GM12878 (cell line): ENCODE measurements around the gene FZD10. TPM values are rescaled to one million over a fixed set of nuclear protein-coding genes. Genes with fewer than 3 reads are reported as not detected.

ENCODE experiments used
- ATAC-seq: fragments of 200-7000 bp; cut with Tn5 transposase; 3 replicates; pipeline ENCODE4 v1.9.1; 2020; ENCODE audit warnings: mild to moderate bottlenecking, moderate library complexity
- BruUV-seq: library from RNA; stranded (reverse); fragments of 400-500 nt; replicated peaks from 2 replicates; lab custom pipeline; 2021; lab: Mats Ljungman, UMichigan
- CTCF ChIA-PET: fragments of 300-600 bp; sonication (Branson Sonifier 250); formaldehyde crosslinking; extraction: SDS; loops from one replicate; lab custom pipeline; 2021; ENCODE audit warnings: inconsistent platforms; lab: Yijun Ruan, JAX
- POLR2A ChIA-PET: fragments of 350-600 bp; formaldehyde crosslinking; extraction: SDS; loops from one replicate; lab custom pipeline; 2021; ENCODE audit warnings: inconsistent platforms; lab: Charles Lee
- RAD21 ChIA-PET: fragments of 300-600 bp; sonication (Branson Sonifier 250); formaldehyde crosslinking; loops from one replicate; lab custom pipeline; 2023; ENCODE audit warnings: antibody characterized with exemption; ENCODE audit not compliant: unreplicated experiment; lab: Charles Lee
- SMC1A ChIA-PET: fragments of 300-600 bp; sonication (Branson Sonifier 250); formaldehyde crosslinking; loops from one replicate; lab custom pipeline; 2023; ENCODE audit not compliant: unreplicated experiment, uncharacterized antibody; lab: Charles Lee
- DNase-seq: peaks from one replicate; pipeline ENCODE4 v3.0.0-alpha.2; 2011; ENCODE audit warnings: low read depth, low spot score
- FAIRE-seq: peaks from 3 replicates; lab custom pipeline; 2011; peaks lifted over from hg19 to GRCh38; lab: Jason Lieb, UNC
- H2AFZ ChIP-seq: 2 replicates; pipeline ENCODE4 v1.6.0; 2011; ENCODE audit warnings: low read depth, low read length, control low read depth; ENCODE audit not compliant: control insufficient read depth
- H3K27ac ChIP-seq: 2 replicates; pipeline ENCODE4 v1.5.1; 2011; ENCODE audit warnings: control low read depth; ENCODE audit not compliant: control insufficient read depth, insufficient read depth
- H3K27me3 ChIP-seq, 2 experiments: replicated peaks in 1 of 2; 2 replicates each; pipeline versions ENCODE4 v1.6.0 to v1.6.1; 2011; ENCODE audit warnings: low read length in 1 of 2; ENCODE audit not compliant: control insufficient read depth in 2 of 2, insufficient read depth in 2 of 2
- H3K36me3 ChIP-seq, 2 experiments: 2 replicates each; pipeline ENCODE4 v1.5.1; 2011; ENCODE audit warnings: low read length in 1 of 2; ENCODE audit not compliant: control insufficient read depth in 2 of 2, insufficient read depth in 2 of 2
- H3K4me1 ChIP-seq: 2 replicates; pipeline ENCODE4 v1.6.1; 2011; ENCODE audit warnings: mild to moderate bottlenecking, low read length, moderate library complexity, mixed read lengths; ENCODE audit not compliant: control insufficient read depth, insufficient read depth
- H3K4me2 ChIP-seq: 2 replicates; pipeline ENCODE4 v1.6.0; 2011; ENCODE audit warnings: control low read depth; ENCODE audit not compliant: control insufficient read depth, insufficient read depth
- H3K4me3 ChIP-seq: fragments of 200-600 bp; sonication (generic); 2 replicates; pipeline ENCODE4 v1.5.1; 2016
- H3K79me2 ChIP-seq: 2 replicates; pipeline ENCODE4 v1.6.0; 2011; ENCODE audit warnings: low read length; ENCODE audit not compliant: control insufficient read depth, insufficient read depth
- H3K9ac ChIP-seq: 2 replicates; pipeline ENCODE4 v1.8.0; 2011; ENCODE audit warnings: low read length, control low read depth, mixed read lengths; ENCODE audit not compliant: control insufficient read depth, insufficient read depth
- H3K9me3 ChIP-seq: replicated peaks from 3 replicates; pipeline ENCODE4 v1.5.1; 2011; ENCODE audit warnings: mild to moderate bottlenecking, low read length; ENCODE audit not compliant: control insufficient read depth, insufficient read depth
- H4K20me1 ChIP-seq: 2 replicates; pipeline ENCODE4 v1.6.0; 2011; ENCODE audit not compliant: control insufficient read depth, insufficient read depth
- ASH2L ChIP-seq: fragments of 300-600, 200-600 bp; sonication (generic); IDR thresholded peaks from 2 replicates; pipeline ENCODE4 v1.6.1; 2017; ENCODE audit warnings: low read depth, mild to moderate bottlenecking, borderline replicate concordance
- CREB1 ChIP-seq: IDR thresholded peaks from 2 replicates; pipeline ENCODE4 v1.6.1; 2012; ENCODE audit warnings: low read depth, mild to moderate bottlenecking, inconsistent platforms
- EED ChIP-seq: sonication (generic); IDR thresholded peaks from 2 replicates; pipeline ENCODE4 v1.6.1; 2016; ENCODE audit warnings: antibody characterized with exemption, low read depth
- GATAD2B ChIP-seq: fragments of 450-650 bp; conservative IDR thresholded peaks from 2 replicates; pipeline ENCODE4 v1.6.1; 2017; ENCODE audit warnings: low read depth, mild to moderate bottlenecking, moderate library complexity
- HDAC2 ChIP-seq: fragments of 200-600 bp; sonication (generic); IDR thresholded peaks from 2 replicates; pipeline ENCODE4 v1.6.1; 2017
- IKZF1 ChIP-seq: fragments of 450-650 bp; conservative IDR thresholded peaks from 2 replicates; pipeline ENCODE4 v1.6.1; 2017; ENCODE audit warnings: antibody characterized with exemption, mild to moderate bottlenecking
- MXI1 ChIP-seq: fragments of 150-350 bp; IDR thresholded peaks from 2 replicates; pipeline ENCODE4 v1.6.1; 2011; ENCODE audit warnings: low read depth, mild to moderate bottlenecking, inconsistent platforms, low read length, improper control_type of control experiment
- NFIC ChIP-seq: IDR thresholded peaks from 2 replicates; pipeline ENCODE4 v1.6.1; 2012; ENCODE audit warnings: low read depth, mild to moderate bottlenecking, inconsistent platforms, low read length, moderate library complexity
- NFXL1 ChIP-seq: fragments of 450-650 bp; IDR thresholded peaks from 2 replicates; pipeline ENCODE4 v1.6.1; 2017; ENCODE audit warnings: antibody characterized with exemption, mild to moderate bottlenecking, borderline replicate concordance
- POLR2A ChIP-seq: IDR thresholded peaks from 2 replicates; pipeline ENCODE4 v1.6.1; 2011; ENCODE audit warnings: low read depth, mild to moderate bottlenecking, low read length
- PRDM15 ChIP-seq: fragments of 450-650 bp; formaldehyde crosslinking; IDR thresholded peaks from 2 replicates; pipeline ENCODE4 v1.4.0; 2020; ENCODE audit warnings: mild to moderate bottlenecking, moderate library complexity
- RCOR1 ChIP-seq: conservative IDR thresholded peaks from 2 replicates; pipeline ENCODE4 v1.6.1; 2012; ENCODE audit warnings: low read depth, low read length, improper control_type of control experiment
- SMARCA5 ChIP-seq: fragments of 450-650 bp; IDR thresholded peaks from 2 replicates; pipeline ENCODE4 v1.6.1; 2017; ENCODE audit warnings: mild to moderate bottlenecking
- SPI1 ChIP-seq: IDR thresholded peaks from 2 replicates; pipeline ENCODE4 v1.6.1; 2011; ENCODE audit warnings: low read depth, mild to moderate bottlenecking, low read length, moderate library complexity, borderline replicate concordance; ENCODE audit not compliant: insufficient read depth
- TARDBP ChIP-seq: IDR thresholded peaks from 2 replicates; pipeline ENCODE4 v1.6.1; 2016; ENCODE audit warnings: borderline replicate concordance
- ZBTB4 ChIP-seq: fragments of 450-650 bp; formaldehyde crosslinking; IDR thresholded peaks from 2 replicates; pipeline ENCODE4 v1.4.0; 2022; ENCODE audit warnings: mild to moderate bottlenecking, moderate library complexity
- WGBS: methylation state at CpG from one replicate; pipeline ENCODE4 v1.1.6; 2016; ENCODE audit warnings: low lambda C conversion rate; ENCODE audit not compliant: insufficient replicate concordance, insufficient coverage; ENCODE audit errors: missing lambda C conversion rate; 5-methylcytosine and 5-hydroxymethylcytosine counted together
- in situ Hi-C: fragments of 300-500 bp; cut with MboI; formaldehyde crosslinking; loops from 9 replicates; pipeline ENCODE4 v1.14.3; 2018; ENCODE audit warnings: mixed read lengths
- intact Hi-C: fragments of 100-400 bp; cut with micrococcal nuclease; formaldehyde crosslinking; loops from one replicate; pipeline ENCODE4 v1.14.2; 2022; ENCODE audit not compliant: unreplicated experiment
- polyA plus RNA-seq, 11 experiments: library from polyadenylated mRNA; depleted of rRNA in 4 of 11; unstranded in 6 of 11; stranded (reverse) in 5 of 11; fragments of >200 nt; fragmentation: Nextera tagmentation in 4 of 11; fragmentation: Illumina TruSeq in 1 of 11; extraction: Ambion mirVana in 4 of 11; extraction: Trizol in 1 of 11; gene quantifications; 1 replicate in 1 of 11; 2 replicates in 10 of 11; pipeline versions ENCODE4 v1.2.1 to v1.2.3, GENCODE V29; 2011 to 2016; ENCODE audit warnings: inconsistent platforms in 2 of 11, missing spikeins in 2 of 11, low read depth in 1 of 11
- total RNA-seq, 4 experiments: library from RNA; depleted of rRNA in 3 of 4; stranded (reverse); fragments of >200 nt in 3 of 4; fragmentation: Illumina TruSeq in 1 of 4; extraction: Trizol in 1 of 4; gene quantifications; 2 replicates each; pipeline versions ENCODE4 v1.2.1 to v1.2.3, GENCODE V29; 2013 to 2021

Gene FZD10
- total and polyA plus RNA-seq, 10 of the 15 experiments (the other 5 are each of a cell fraction or from before 2014, with no cell fraction given), result not detected

GRCh38 chr12:130134563-130134915 lies 27.7 kb upstream of the FZD10 start:
- Histone ChIP-seq H3K27me3 (no peaks in the 10 kb centered on the region), H3K9me3 (no peaks in the 10 kb centered on the region; the same call in 2 of the 3 replicates), H3K36me3 (no peaks in the 10 kb centered on the region), H3K4me2 (no peak overlapping the region), H2AFZ (no peak overlapping the region), H3K27ac (no peak overlapping the region), H3K79me2 (no peaks in the 10 kb centered on the region), H3K4me3 (no peak overlapping the region), H3K9ac (no peak overlapping the region), H3K4me1 (no peaks in the 10 kb centered on the region), H4K20me1 (no peaks in the 10 kb centered on the region)
- ChIA-PET RAD21 (no interaction called here), SMC1A (no interaction called here), CTCF (no interaction called here), POLR2A (interaction anchor here (0.6 kb wide), 1 partner anchor 203 kb away, joined by 3 read pairs; no protein-coding TSS in a partner anchor)
- in situ Hi-C loops, result no loop called here
- ATAC-seq (no peak), DNase-seq (no peak), FAIRE-seq (no peak)
- BruUV-seq, result no TSS peak
- intact Hi-C loops, result no loop called here
- WGBS, result 31% methylated on average over 7 of the region's 8 CpGs
- no peak for TF ChIP-seq SPI1
- TF ChIP-seq NFIC, result no peak
- no peak for TF ChIP-seq POLR2A
- TF ChIP-seq HDAC2, result no peak
- TF ChIP-seq ZBTB4 (CRISPR knock-in tag), result no peak
- TF ChIP-seq NFXL1, result no peak
- TF ChIP-seq IKZF1, result no peak
- no peak for TF ChIP-seq MXI1
- TF ChIP-seq SMARCA5, result no peak
- no peak for TF ChIP-seq TARDBP
- no peak for TF ChIP-seq EED
- no peak for TF ChIP-seq ASH2L
- no peak for TF ChIP-seq CREB1
- TF ChIP-seq PRDM15 (CRISPR knock-in tag), result no peak
- no peak for TF ChIP-seq RCOR1
- no peak for TF ChIP-seq GATAD2B
